ENCODE data around the gene G6PC3. TPM values are rescaled to one million over a fixed set of nuclear protein-coding genes. Genes with fewer than 3 reads are reported as not detected.
"Not testable (repeated sequence)": the region's sequence is repeated elsewhere in the genome, so short reads cannot be mapped to it uniquely, and the experiment has no call there.

The G6PC3 gene
- total RNA-seq, 3 donors from 2014 or later (not counting 1 experiment from before 2014, with no cell fraction given) = 18.2 to 21.7 (median 20.6) TPM

DNA sequence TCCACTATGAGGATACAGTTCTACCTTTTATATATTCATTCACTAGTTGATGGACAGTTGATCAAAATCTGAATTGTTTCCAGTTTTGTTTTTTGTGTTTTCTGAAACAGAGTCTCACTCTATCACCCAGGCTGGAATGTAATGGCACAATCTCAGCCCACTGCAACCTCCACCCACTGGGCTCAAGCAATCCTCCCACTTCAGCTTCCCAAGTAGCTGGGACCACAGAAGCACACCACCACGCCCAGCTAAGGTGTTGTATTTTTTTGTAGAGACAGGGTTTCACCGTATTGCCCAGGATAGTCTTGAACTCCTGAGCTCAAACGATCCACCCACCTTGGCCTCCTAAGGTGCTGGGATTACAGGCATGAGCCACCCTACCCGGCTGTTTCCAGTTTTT lies 25.0 kb upstream of the G6PC3 start:
- peaks cover 8 to 18% of the 10 kb centered on the region in 2 donors for H3K4me1 Mint-ChIP-seq
- H3K4me3 Mint-ChIP-seq = no peak overlapping the region
- no peak overlapping the region for H3K27ac ChIP-seq (ENCODE audit: low read length)
- H3K27me3 Mint-ChIP-seq (ENCODE audit: low read depth in 2 of 2) = no peaks in the 10 kb centered on the region
- WGBS (ENCODE audit: insufficient coverage) = 94% methylated on average over 4 of the region's 4 CpGs
- no peaks in the 10 kb centered on the region for H3K9me3 Mint-ChIP-seq
- intact Hi-C loops (cut with micrococcal nuclease) = no loop called here
- no peak for DNase-seq
- H3K36me3 Mint-ChIP-seq = no peaks in the 10 kb centered on the region
- ATAC-seq = no peak
- H3K4me1 ChIP-seq (ENCODE audit: control insufficient read depth, insufficient read depth, low read length) = no peaks in the 10 kb centered on the region
- H3K27me3 ChIP-seq (ENCODE audit: control insufficient read depth, insufficient read depth, low read length) = no peaks in the 10 kb centered on the region
- H3K4me3 ChIP-seq (ENCODE audit: low read length) = no peak overlapping the region
- no peaks in the 10 kb centered on the region for H3K9me3 ChIP-seq (ENCODE audit: control insufficient read depth, insufficient read depth, low read length)
- peaks cover 17% of the 10 kb centered on the region for H3K36me3 ChIP-seq (ENCODE audit: control insufficient read depth, insufficient read depth, low read length)
- H3K27ac Mint-ChIP-seq = no peak overlapping the region
- no peak for TF ChIP-seq CTCF (IDR thresholded peaks at IDR 0.05)

- H3K4me1 Mint-ChIP-seq; H3K4me1 ChIP-seq (ENCODE audit: control insufficient read depth, insufficient read depth, low read length); H3K4me3 Mint-ChIP-seq; H3K36me3 Mint-ChIP-seq; H3K9me3 Mint-ChIP-seq; H3K27ac ChIP-seq (ENCODE audit: low read length); H3K27me3 Mint-ChIP-seq (ENCODE audit: low read depth in 2 of 2); H3K9me3 ChIP-seq (ENCODE audit: control insufficient read depth, insufficient read depth, low read length); DNase-seq; H3K27me3 ChIP-seq (ENCODE audit: control insufficient read depth, insufficient read depth, low read length); intact Hi-C loops (cut with micrococcal nuclease); H3K27ac Mint-ChIP-seq; H3K4me3 ChIP-seq (ENCODE audit: low read length): not testable (repeated sequence)
- ATAC-seq = peak in 1 of 3 donors; percentile 29
- WGBS (ENCODE audit: insufficient coverage) = 97% methylated on average over 7 of the region's 7 CpGs
- H3K36me3 ChIP-seq (ENCODE audit: control insufficient read depth, insufficient read depth, low read length) = peaks cover 23% of the 10 kb centered on the region
These were observed 23.6 kb upstream of the G6PC3 start for GRCh38 chr17:44046893-44047292.

DNA sequence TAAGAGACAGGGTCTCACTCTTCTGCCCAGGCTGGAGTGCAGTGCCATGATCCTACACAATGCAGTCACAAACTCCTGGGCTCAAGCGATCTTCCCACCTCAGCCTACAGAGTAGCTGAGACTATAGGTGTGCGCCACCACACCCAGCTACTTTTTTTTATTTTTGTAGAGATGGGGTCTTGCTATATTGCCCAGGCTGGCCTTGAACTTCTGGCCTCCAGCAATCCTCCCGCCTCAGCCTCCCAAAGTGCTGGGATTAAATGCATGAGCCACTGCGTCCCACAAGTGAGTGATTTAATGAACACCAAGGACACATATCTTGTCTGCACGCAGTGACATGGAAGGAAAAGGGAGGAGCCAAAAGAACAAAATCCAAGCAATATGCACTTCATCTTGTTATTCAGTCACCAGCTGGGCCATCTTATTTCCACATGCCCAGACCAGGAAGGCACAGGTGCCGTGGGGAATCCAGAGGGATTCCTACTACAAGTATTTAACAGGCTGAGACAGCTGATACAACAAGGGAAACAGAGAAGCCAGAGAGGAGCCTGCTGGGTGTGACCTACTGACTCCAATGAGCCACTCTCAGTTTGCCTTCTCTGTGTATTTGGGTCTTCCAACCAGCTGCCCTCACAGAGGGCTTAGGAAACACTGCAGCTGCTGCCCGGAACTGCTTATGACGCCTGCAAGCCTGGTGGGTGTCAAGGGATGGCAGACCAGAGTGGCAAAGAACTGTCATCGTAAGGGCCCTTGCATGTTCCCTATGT lies 21.1 kb upstream of the G6PC3 start:
- no peak overlapping the region for H3K4me3 ChIP-seq (ENCODE audit: low read length)

More for the DNA sequence above, 21.1 kb upstream of the G6PC3 start:
- Mint-ChIP-seq H3K4me3 (no peak overlapping the region), H3K27me3 (ENCODE audit: low read depth in 2 of 2) (no peaks in the 10 kb centered on the region), H3K36me3 (peaks cover 7% of the 10 kb centered on the region), H3K4me1 (peaks cover 17 to 18% of the 10 kb centered on the region in 2 donors), H3K9me3 (no peaks in the 10 kb centered on the region), H3K27ac (no peak overlapping the region)
- Histone ChIP-seq H3K27ac (ENCODE audit: low read length) (no peak overlapping the region), H3K27me3 (ENCODE audit: control insufficient read depth, insufficient read depth, low read length) (no peaks in the 10 kb centered on the region), H3K9me3 (ENCODE audit: control insufficient read depth, insufficient read depth, low read length) (no peaks in the 10 kb centered on the region), H3K4me1 (ENCODE audit: control insufficient read depth, insufficient read depth, low read length) (no peaks in the 10 kb centered on the region), H3K36me3 (ENCODE audit: control insufficient read depth, insufficient read depth, low read length) (peaks cover 26% of the 10 kb centered on the region)
- intact Hi-C loops (cut with micrococcal nuclease) = no loop called here
- DNase-seq (no peak), ATAC-seq (no peak)
- no peak for TF ChIP-seq CTCF (IDR thresholded peaks at IDR 0.05)
- over 99% methylated on average over 9 of the region's 9 CpGs for WGBS (ENCODE audit: insufficient coverage)
